Endothelial cell (in vitro differentiated cells): ENCODE results near the gene FOSB. TPM values are rescaled to one million over a fixed set of nuclear protein-coding genes. Genes with fewer than 3 reads are reported as not detected.
A peak's percentile ranks its signal among the peaks of the same experiment; 100 is the strongest.

ENCODE experiments used
- DNase-seq: peaks from one replicate; pipeline ENCODE4 v3.0.0; 2021; ENCODE audit warnings: low spot score
- H3K27ac Mint-ChIP-seq: one replicate; pipeline ENCODE4 v1.8.0; 2021; ENCODE audit warnings: mixed read lengths, inconsistent platforms; ENCODE audit not compliant: unreplicated experiment
- H3K27me3 Mint-ChIP-seq: one replicate; pipeline ENCODE4 v1.8.0; 2021; ENCODE audit warnings: mild to moderate bottlenecking, moderate library complexity, mixed read lengths, inconsistent platforms; ENCODE audit not compliant: unreplicated experiment
- H3K36me3 Mint-ChIP-seq: one replicate; pipeline ENCODE4 v1.8.0; 2021; ENCODE audit warnings: mild to moderate bottlenecking, low read depth, mixed read lengths, inconsistent platforms; ENCODE audit not compliant: unreplicated experiment
- H3K4me1 Mint-ChIP-seq: one replicate; pipeline ENCODE4 v1.8.0; 2021; ENCODE audit warnings: mild to moderate bottlenecking, mixed read lengths, inconsistent platforms; ENCODE audit not compliant: unreplicated experiment
- H3K4me3 Mint-ChIP-seq: one replicate; pipeline ENCODE4 v1.8.0; 2021; ENCODE audit warnings: mild to moderate bottlenecking, mixed read lengths, inconsistent platforms; ENCODE audit not compliant: unreplicated experiment
- H3K9me3 Mint-ChIP-seq: one replicate; pipeline ENCODE4 v1.8.0; 2021; ENCODE audit warnings: mixed read lengths, inconsistent platforms; ENCODE audit not compliant: unreplicated experiment
- total RNA-seq: library from RNA; stranded (reverse); fragmentation: NEBNext Ultra II Directional; extraction: Animal tissue kit (Norgen Biotek cat#: 25700); gene quantifications from one replicate; pipeline ENCODE4 v1.2.1, GENCODE V29; 2021; ENCODE audit not compliant: unreplicated experiment
- TF ChIP-seq, protein P1 (sequence below): fragments of 200-600 bp; sonication (generic); IDR thresholded peaks from one replicate; pipeline ENCODE4 v1.5.0; 2021; ENCODE audit warnings: antibody characterized with exemption; ENCODE audit not compliant: unreplicated experiment

The FOSB gene
- total RNA-seq, 1 donor from 2014 or later = 64.2 TPM

DNA sequence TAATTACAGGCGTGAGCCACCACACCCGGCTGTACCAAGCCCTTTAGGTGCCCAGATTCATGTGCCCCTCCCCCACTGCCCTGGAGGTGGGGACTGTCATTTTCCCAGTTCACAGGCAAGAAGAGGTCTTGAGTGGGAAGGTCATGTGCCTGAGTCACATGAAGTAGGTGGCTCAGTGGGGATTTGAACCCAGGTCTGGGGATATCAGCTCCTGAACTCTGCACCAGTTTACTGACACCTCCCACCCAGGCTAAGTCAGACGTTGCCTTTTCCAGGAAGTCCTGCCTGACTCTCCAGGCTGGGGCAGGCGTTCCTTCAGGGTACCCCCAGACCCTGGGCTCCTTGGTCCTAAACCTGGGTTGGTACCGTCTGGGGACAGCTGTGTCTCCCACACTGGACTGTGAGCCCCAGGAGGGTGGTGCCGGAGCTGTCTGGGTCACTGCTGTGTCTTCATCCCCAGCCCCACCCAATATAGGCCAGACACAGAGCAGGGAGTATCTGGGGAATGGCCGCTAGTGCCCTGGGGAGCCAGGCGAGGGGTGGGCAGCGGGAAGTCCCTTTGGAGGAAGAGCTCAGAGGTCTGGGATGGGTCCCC, 48.1 kb downstream of the FOSB start:
- H3K4me3 Mint-ChIP-seq = no peak overlapping the region
- H3K4me1 Mint-ChIP-seq = peaks cover 46% of the 10 kb centered on the region
- H3K9me3 Mint-ChIP-seq = no peaks in the 10 kb centered on the region
- H3K36me3 Mint-ChIP-seq = peaks cover 27% of the 10 kb centered on the region
- no peak for DNase-seq
- TF ChIP-seq, protein P1, sequence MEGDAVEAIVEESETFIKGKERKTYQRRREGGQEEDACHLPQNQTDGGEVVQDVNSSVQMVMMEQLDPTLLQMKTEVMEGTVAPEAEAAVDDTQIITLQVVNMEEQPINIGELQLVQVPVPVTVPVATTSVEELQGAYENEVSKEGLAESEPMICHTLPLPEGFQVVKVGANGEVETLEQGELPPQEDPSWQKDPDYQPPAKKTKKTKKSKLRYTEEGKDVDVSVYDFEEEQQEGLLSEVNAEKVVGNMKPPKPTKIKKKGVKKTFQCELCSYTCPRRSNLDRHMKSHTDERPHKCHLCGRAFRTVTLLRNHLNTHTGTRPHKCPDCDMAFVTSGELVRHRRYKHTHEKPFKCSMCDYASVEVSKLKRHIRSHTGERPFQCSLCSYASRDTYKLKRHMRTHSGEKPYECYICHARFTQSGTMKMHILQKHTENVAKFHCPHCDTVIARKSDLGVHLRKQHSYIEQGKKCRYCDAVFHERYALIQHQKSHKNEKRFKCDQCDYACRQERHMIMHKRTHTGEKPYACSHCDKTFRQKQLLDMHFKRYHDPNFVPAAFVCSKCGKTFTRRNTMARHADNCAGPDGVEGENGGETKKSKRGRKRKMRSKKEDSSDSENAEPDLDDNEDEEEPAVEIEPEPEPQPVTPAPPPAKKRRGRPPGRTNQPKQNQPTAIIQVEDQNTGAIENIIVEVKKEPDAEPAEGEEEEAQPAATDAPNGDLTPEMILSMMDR = no peak
- peaks cover 7% of the 10 kb centered on the region for H3K27me3 Mint-ChIP-seq
- H3K27ac Mint-ChIP-seq = peak overlapping the region; percentile 86

DNA sequence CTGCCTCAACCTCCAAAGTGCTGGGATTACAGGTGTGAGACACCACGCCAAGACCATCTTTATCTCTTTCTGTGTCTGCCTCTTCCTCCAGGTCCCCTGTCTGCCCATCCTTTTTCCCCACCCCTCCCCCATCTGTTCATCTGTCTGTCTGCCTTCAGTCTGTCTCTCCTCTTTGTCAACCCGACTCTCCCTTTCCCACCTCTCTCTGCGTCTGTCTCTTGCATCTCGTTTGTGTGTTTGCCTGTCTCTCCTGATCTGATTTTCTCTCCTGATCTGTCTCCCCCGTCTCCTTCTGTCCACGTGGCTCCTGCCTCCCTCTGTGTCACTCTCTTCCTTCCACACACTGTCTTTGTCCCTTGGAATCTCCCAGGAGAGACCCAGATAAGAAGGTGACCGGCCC, 49.4 kb downstream of the FOSB start:
- TF ChIP-seq, protein P1 = no peak
- peaks cover 35% of the 10 kb centered on the region for H3K4me1 Mint-ChIP-seq
- H3K9me3 Mint-ChIP-seq = no peaks in the 10 kb centered on the region
- peak overlapping the region; percentile 86 for H3K27ac Mint-ChIP-seq
- H3K27me3 Mint-ChIP-seq = peaks cover 10% of the 10 kb centered on the region
- no peak for DNase-seq
- H3K36me3 Mint-ChIP-seq = peaks cover 22% of the 10 kb centered on the region
- peak overlapping the region; percentile 70 for H3K4me3 Mint-ChIP-seq

DNA sequence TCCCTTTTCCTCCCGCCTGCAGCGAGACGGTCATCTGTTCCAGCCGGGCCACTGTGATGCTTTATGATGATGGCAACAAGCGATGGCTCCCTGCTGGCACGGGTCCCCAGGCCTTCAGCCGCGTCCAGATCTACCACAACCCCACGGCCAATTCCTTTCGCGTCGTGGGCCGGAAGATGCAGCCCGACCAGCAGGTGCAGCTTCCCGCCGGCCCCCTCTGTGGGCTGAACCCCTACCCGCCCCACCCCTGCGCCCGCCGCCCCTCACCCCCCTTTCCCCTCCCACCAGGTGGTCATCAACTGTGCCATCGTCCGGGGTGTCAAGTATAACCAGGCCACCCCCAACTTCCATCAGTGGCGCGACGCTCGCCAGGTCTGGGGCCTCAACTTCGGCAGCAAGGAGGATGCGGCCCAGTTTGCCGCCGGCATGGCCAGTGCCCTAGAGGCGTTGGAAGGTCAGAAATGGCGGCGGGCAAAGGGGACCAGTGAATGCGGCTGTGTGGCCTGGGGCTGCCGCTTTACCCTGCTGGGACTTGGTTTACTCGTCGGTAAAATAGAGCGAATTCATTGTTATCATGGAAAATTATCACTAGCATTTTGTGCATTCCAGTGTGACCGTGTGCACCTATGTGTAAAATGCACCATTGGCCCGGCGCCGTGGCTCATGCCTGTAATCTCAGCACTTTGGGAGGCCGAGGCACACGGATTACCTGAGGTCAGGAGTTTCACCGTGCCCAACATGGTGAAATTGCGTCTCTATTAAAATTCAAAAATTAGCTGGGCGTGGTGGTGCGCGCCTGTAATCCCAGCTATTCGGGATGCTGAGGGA, 50.1 kb downstream of the FOSB start:
- Mint-ChIP-seq H3K27me3 (peaks cover 10% of the 10 kb centered on the region), H3K36me3 (peaks cover 22% of the 10 kb centered on the region), H3K27ac (peak overlapping the region; percentile 86), H3K4me3 (peak overlapping the region; percentile 70), H3K9me3 (no peaks in the 10 kb centered on the region), H3K4me1 (peaks cover 33% of the 10 kb centered on the region)
- TF ChIP-seq, protein P1 = no peak
- DNase-seq = no peak

DNA sequence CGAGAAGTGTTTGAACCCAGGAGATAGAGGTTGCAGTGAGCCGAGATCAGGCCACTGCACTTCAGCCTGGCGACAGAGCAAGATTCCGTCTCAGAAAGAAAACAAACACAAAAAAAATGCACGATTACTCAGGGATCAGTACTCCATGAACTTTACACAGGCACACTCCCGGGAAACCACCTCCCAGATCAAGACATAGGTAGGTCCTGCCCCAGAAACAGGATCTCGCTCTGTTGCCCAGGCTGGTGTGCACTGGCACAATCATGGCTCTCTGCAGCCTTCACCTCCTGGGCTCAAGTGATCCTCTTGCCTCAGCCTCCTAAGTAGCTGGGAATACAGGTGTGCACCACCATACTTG, 50.7 kb downstream of the FOSB start:
- Mint-ChIP-seq H3K36me3 (peaks cover 25% of the 10 kb centered on the region), H3K9me3 (no peaks in the 10 kb centered on the region), H3K4me1 (peaks cover 27% of the 10 kb centered on the region), H3K4me3 (no peak overlapping the region), H3K27me3 (peaks cover 12% of the 10 kb centered on the region), H3K27ac (no peak overlapping the region)
- TF ChIP-seq, protein P1 = no peak
- no peak for DNase-seq
